GM23248 (cell line): ENCODE data around the gene ADCK2. TPM values are rescaled to one million over a fixed set of nuclear protein-coding genes. Genes with fewer than 3 reads are reported as not detected.

Source experiments
- DNase-seq: peaks from one replicate; pipeline ENCODE4 v3.0.0-alpha.2; 2015
- H2AFZ ChIP-seq: fragments of 200-600 bp; sonication (generic); 2 replicates; pipeline ENCODE4 v1.6.1; 2016; ENCODE audit warnings: antibody characterized with exemption
- H3F3A ChIP-seq: fragments of 200-600 bp; sonication (generic); 2 replicates; pipeline ENCODE4 v1.6.1; 2016; ENCODE audit warnings: mild to moderate bottlenecking, antibody characterized with exemption, mixed run types; ENCODE audit not compliant: insufficient read depth
- H3K27ac ChIP-seq: fragments of 200-600 bp; sonication (generic); 2 replicates; pipeline ENCODE4 v1.5.1; 2016; ENCODE audit warnings: mild to moderate bottlenecking
- H3K27me3 ChIP-seq: fragments of 200-600 bp; sonication (generic); replicated peaks from 2 replicates; pipeline ENCODE4 v1.6.1; 2016; ENCODE audit warnings: mild to moderate bottlenecking; ENCODE audit not compliant: insufficient read depth
- H3K36me3 ChIP-seq: fragments of 200-600 bp; sonication (generic); 2 replicates; pipeline ENCODE4 v1.6.1; 2016; ENCODE audit warnings: low read depth, mild to moderate bottlenecking
- H3K4me1 ChIP-seq: fragments of 200-600 bp; sonication (generic); 2 replicates; pipeline ENCODE4 v1.6.1; 2016; ENCODE audit warnings: mild to moderate bottlenecking; ENCODE audit not compliant: insufficient read depth
- H3K4me2 ChIP-seq: fragments of 200-600 bp; sonication (generic); one replicate; pipeline ENCODE4 v1.6.1; 2016; ENCODE audit warnings: mild to moderate bottlenecking; ENCODE audit not compliant: unreplicated experiment
- H3K4me3 ChIP-seq: fragments of 200-600 bp; sonication (generic); 2 replicates; pipeline ENCODE4 v1.5.1; 2016; ENCODE audit warnings: mild to moderate bottlenecking
- H3K79me2 ChIP-seq: fragments of 200-600 bp; sonication (generic); 2 replicates; pipeline ENCODE4 v1.6.1; 2016; ENCODE audit warnings: mild to moderate bottlenecking; ENCODE audit not compliant: insufficient read depth
- H3K9ac ChIP-seq: fragments of 200-600 bp; sonication (generic); 2 replicates; pipeline ENCODE4 v1.6.1; 2016; ENCODE audit warnings: mild to moderate bottlenecking
- H3K9me2 ChIP-seq: fragments of 200-600 bp; sonication (generic); 2 replicates; pipeline ENCODE4 v1.6.1; 2016; ENCODE audit warnings: mixed run types, mild to moderate bottlenecking, moderate library complexity; ENCODE audit not compliant: insufficient read depth
- H3K9me3 ChIP-seq: fragments of 200-600 bp; sonication (generic); one replicate; pipeline ENCODE4 v1.6.1; 2017; ENCODE audit warnings: low read depth
- H4K20me1 ChIP-seq: fragments of 200-600 bp; sonication (generic); 2 replicates; pipeline ENCODE4 v1.6.0; 2016; ENCODE audit not compliant: insufficient read depth
- EZH2 ChIP-seq: fragments of 200-600 bp; sonication (generic); IDR thresholded peaks from 2 replicates; pipeline ENCODE4 v1.6.1; 2018; ENCODE audit warnings: antibody characterized with exemption, mild to moderate bottlenecking; ENCODE audit not compliant: insufficient read depth, poor library complexity, severe bottlenecking
- EZH2phosphoT487 ChIP-seq: fragments of 200-600 bp; sonication (generic); IDR thresholded peaks from 2 replicates; pipeline ENCODE4 v1.6.1; 2018; ENCODE audit warnings: antibody characterized with exemption, moderate library complexity, mild to moderate bottlenecking, low read depth; ENCODE audit not compliant: insufficient read depth
- WGBS, 2 experiments: methylation state at CpG; one replicate each; pipeline ENCODE4 v1.1.6; 2015 to 2017; ENCODE audit warnings: low lambda C conversion rate in 2 of 2, low coverage in 1 of 2; ENCODE audit errors: missing lambda C conversion rate in 2 of 2; 5-methylcytosine and 5-hydroxymethylcytosine counted together
- in situ Hi-C: fragments of 300-500 bp; cut with MboI; formaldehyde crosslinking; loops from 2 replicates; pipeline ENCODE4 v1.15.0; 2020
- polyA plus RNA-seq: library from polyadenylated mRNA; unstranded; fragments of >200 nt; fragmentation: Nextera tagmentation; extraction: Ambion mirVana; gene quantifications from 2 replicates; pipeline ENCODE4 v1.2.1, GENCODE V29; 2016
- total RNA-seq: library from RNA; depleted of rRNA; stranded (reverse); fragments of >200 nt; shearing (Covaris generic); gene quantifications from 2 replicates; pipeline ENCODE4 v1.2.3, GENCODE V29; 2014

ADCK2 gene
- total and polyA plus RNA-seq, 2 experiments from 2014 or later, result 10.0 to 27.1 TPM

DNA sequence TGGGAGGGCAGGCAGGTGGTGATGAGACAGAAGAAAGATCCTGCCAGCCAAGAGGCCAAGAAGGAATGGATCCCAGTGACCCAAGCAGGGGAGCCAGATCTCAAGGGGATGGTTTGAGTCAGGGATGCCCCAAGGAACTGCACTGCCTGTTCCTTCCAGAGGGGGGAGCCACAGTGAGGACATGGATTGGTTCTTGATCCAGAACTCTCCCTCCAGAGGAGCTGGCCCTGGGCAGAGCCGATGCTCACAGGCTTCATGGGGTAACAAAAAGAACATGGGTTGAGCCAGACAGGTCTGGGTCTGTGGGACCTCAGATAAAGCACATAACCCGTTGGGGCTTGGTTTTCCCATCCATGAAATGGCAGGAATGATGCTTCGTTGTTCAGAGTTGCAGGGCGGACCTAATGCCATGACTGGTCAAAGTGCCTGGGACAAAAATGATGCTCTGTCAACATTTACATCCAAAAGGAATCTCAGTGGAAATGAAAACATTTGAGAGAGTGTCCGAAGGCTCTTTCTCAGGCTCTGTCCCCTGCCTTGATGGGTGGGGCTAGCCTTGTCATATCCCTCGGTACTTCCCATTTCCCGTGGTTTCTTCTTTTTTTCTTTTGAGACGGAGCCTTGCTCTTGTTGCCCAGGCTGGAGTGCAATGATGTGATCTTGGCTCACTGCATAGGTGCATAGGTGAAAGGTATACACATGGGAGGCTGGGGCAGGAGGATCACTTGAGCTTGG, 27.4 kb upstream of the ADCK2 start:
- Histone ChIP-seq H3K79me2 (no peaks in the 10 kb centered on the region), H3K4me1 (peaks cover 7% of the 10 kb centered on the region; the same call in 1 of the 2 replicates), H3K36me3 (no peaks in the 10 kb centered on the region), H4K20me1 (no peaks in the 10 kb centered on the region), H3K9me3 (no peaks in the 10 kb centered on the region), H2AFZ (no peak overlapping the region), H3K4me3 (no peak overlapping the region), H3K9me2 (no peaks in the 10 kb centered on the region), H3K27ac (no peak overlapping the region), H3F3A (peaks cover 14% of the 10 kb centered on the region), H3K4me2 (no peak overlapping the region), H3K27me3 (no peaks in the 10 kb centered on the region), H3K9ac (no peak overlapping the region)
- no peak for TF ChIP-seq EZH2phosphoT487
- TF ChIP-seq EZH2, result no peak
- WGBS, 2 experiments, result 81 to 83% methylated on average over 8 of the region's 8 CpGs
- in situ Hi-C loops, result no loop called here
- no peak for DNase-seq

DNA sequence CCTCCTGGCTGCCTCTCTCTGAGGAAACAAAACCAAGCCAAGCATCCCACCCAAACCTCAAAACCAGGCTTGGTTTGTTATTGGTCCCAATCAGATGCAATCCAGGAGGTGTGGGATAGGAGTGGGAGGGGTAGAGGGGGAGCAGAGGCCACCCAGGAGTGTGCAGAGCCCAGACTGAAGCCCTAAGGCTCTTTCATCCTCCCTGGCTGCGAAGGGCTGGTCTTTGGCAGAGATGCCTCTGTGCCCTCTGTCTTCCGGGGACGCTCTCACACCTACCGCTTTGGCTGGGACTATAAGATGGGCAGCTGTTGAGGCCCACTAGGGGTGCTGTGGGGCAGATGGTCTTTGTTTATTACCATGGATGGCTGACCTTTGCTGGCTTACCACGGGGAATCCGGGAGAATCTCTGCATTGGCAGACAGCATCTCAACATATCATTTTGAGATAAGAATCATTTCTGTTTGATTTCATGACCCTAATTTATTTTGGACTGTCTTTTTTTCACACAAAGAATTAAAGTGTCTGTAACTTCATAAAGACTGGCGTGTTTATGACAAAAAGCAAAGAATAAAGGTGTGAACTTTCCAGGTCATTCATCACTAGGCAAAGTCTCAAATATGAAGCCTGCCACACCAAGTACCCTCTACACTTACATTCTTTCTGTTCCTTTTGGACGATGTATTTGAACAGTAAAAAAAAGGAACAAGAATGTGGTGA, 25.7 kb upstream of the ADCK2 start:
- H3K9me3 ChIP-seq, result no peaks in the 10 kb centered on the region
- H3F3A ChIP-seq, result peaks cover 5% of the 10 kb centered on the region; the same call in 1 of the 2 replicates
- H4K20me1 ChIP-seq, result no peaks in the 10 kb centered on the region
- no peak overlapping the region for H3K27ac ChIP-seq
- no peak overlapping the region for H3K9ac ChIP-seq
- no peak overlapping the region for H3K4me3 ChIP-seq
- no peaks in the 10 kb centered on the region for H3K27me3 ChIP-seq
- no peak overlapping the region for H2AFZ ChIP-seq
- no peaks in the 10 kb centered on the region for H3K36me3 ChIP-seq
- peak; percentile 63 for DNase-seq
- 25 to 33% methylated on average over 8 of the region's 8 CpGs for WGBS, 2 experiments
- H3K9me2 ChIP-seq, result no peaks in the 10 kb centered on the region
- no peaks in the 10 kb centered on the region for H3K79me2 ChIP-seq
- peaks cover 7% of the 10 kb centered on the region; the same call in 1 of the 2 replicates for H3K4me1 ChIP-seq
- TF ChIP-seq EZH2phosphoT487 (no peak), EZH2 (no peak)
- no peak overlapping the region for H3K4me2 ChIP-seq
- in situ Hi-C loops, result no loop called here

DNA sequence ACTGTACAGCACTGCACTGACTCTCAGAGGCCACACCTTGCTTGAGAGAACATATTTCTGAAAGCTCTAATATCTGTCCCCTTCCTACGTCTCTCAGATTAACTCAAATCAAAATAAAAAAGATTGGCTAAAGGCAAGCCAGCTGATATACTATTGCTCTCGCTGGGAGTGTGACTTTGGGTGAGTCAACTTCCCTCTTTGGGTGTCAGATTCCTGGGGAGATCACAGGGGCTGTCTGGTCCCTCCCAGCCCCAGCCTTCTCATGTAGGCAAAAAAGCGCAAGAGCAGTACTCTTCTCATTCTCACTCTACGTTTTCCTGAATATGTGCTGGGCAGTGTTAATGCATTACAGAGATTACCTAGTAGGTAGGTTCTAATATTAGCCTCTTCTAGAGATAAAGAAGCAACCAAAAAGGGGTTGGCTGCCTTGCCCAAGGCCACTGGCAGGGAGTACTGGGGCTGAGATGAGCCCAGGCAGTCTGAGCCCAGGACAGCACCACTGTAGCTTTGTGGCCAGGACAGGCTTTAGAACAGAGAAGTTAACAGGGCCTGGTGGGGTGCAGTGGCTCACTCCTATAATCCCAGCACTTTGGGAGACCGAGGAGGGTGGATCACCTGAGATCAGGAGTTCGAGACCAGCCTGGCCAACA, 23.1 kb upstream of the ADCK2 start:
- Histone ChIP-seq H3K4me1 (peaks cover 10% of the 10 kb centered on the region; the same call in 1 of the 2 replicates), H3K4me2 (peak overlapping the region; percentile 19), H3K36me3 (no peaks in the 10 kb centered on the region), H3F3A (peaks cover 5% of the 10 kb centered on the region; the same call in 1 of the 2 replicates), H3K9me2 (no peaks in the 10 kb centered on the region), H3K27me3 (no peaks in the 10 kb centered on the region), H3K4me3 (no peak overlapping the region), H3K9ac (no peak overlapping the region), H3K27ac (no peak overlapping the region), H2AFZ (no peak overlapping the region), H3K9me3 (no peaks in the 10 kb centered on the region), H4K20me1 (no peaks in the 10 kb centered on the region), H3K79me2 (no peaks in the 10 kb centered on the region)
- TF ChIP-seq EZH2phosphoT487, result no peak
- no peak for TF ChIP-seq EZH2
- peak; percentile 55 for DNase-seq
- 80 to 83% methylated on average over 6 of the region's 6 CpGs for WGBS, 2 experiments
- in situ Hi-C loops, result no loop called here

DNA sequence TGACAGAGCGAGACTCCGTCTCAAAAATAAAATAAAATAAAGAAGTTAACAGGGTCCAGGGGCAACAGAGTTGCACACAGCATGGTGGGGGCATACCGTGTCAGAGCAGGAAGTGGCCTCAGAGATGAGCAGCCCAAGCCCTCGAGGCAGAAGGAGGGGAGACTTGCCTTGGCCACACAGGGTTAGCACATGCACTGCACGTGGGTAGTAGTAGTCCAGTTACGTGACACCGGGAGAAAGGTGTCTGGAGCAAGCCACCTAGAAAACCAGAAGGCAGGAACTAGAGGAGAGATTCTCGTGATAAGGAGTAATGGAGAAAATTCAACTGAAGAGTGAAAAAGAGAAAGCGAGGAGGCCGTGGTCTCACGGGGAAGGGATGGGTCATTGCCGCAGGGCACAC, 22.4 kb upstream of the ADCK2 start:
- H3K9ac ChIP-seq, result no peak overlapping the region
- no peaks in the 10 kb centered on the region for H3K9me2 ChIP-seq
- H3F3A ChIP-seq, result peaks cover 5% of the 10 kb centered on the region; the same call in 1 of the 2 replicates
- no peak overlapping the region for H2AFZ ChIP-seq
- 91 to 92% methylated on average over 12 of the region's 12 CpGs for WGBS, 2 experiments
- no peak for DNase-seq
- no peaks in the 10 kb centered on the region for H3K27me3 ChIP-seq
- H3K4me1 ChIP-seq, result peaks cover 10% of the 10 kb centered on the region; the same call in 1 of the 2 replicates
- H3K79me2 ChIP-seq, result no peaks in the 10 kb centered on the region
- no peak for TF ChIP-seq EZH2
- no peak for TF ChIP-seq EZH2phosphoT487
- no peak overlapping the region for H3K4me2 ChIP-seq
- H3K36me3 ChIP-seq, result no peaks in the 10 kb centered on the region
- no peak overlapping the region for H3K27ac ChIP-seq
- no peaks in the 10 kb centered on the region for H3K9me3 ChIP-seq
- H3K4me3 ChIP-seq, result no peak overlapping the region
- H4K20me1 ChIP-seq, result no peaks in the 10 kb centered on the region
- in situ Hi-C loops, result no loop called here
